A549 treated with Hydrocortisone at 1 μM for 4 hours (cell line): ENCODE results near the gene MDC1. TPM values are rescaled to one million over a fixed set of nuclear protein-coding genes. Genes with fewer than 3 reads are reported as not detected.

Experiments
- total RNA-seq: library from RNA; stranded (reverse); fragments of 200-300 nt; extraction: Qiagen RNA extraction; gene quantifications from 5 replicates; pipeline ENCODE4 v1.2.3, GENCODE V29; 2022

Gene MDC1
- total RNA-seq = 14.7 to 20.9 TPM (median 17.4 TPM) in 5 replicates

GRCh38 chr6:30717129-30717844 is at the start of gene MDC1:
MDC1 (minus strand) TSS chr6:30717281; CDS start chr6:30715175, 2,106 bp downstream.

GRCh38 chr6:30744054-30744805 is 27.1 kb upstream of the MDC1 start, which contains the start of gene IER3:
IER3 (minus strand) TSS chr6:30744547; CDS start chr6:30744518, 29 bp downstream.

GRCh38 chr6:30742316-30743098 is 25.4 kb upstream of the MDC1 start, which contains the start of gene FLOT1:
FLOT1 (minus strand) TSS chr6:30742687; CDS start chr6:30742189, 498 bp downstream.

GRCh38 chr6:30719791-30720737 is 3.0 kb upstream of the MDC1 start, which contains the start of gene TUBB:
TUBB (plus strand) TSS chr6:30720352; CDS start chr6:30720507, 155 bp downstream.

GRCh38 chr6:30690403-30691207 is 26.5 kb downstream of the MDC1 start, which contains the start of gene NRM:
NRM (minus strand) TSS chr6:30690984; CDS start chr6:30690974, 10 bp downstream.

GRCh38 chr6:30686009-30686907 is 30.8 kb downstream of the MDC1 start, which contains the start of gene PPP1R18:
PPP1R18 (minus strand) TSS chr6:30686645; CDS start chr6:30686018, 627 bp downstream.

GRCh38 chr6:30672445-30673253 is 44.4 kb downstream of the MDC1 start, which contains the start of gene DHX16:
DHX16 (minus strand) TSS chr6:30673006; CDS start chr6:30672841, 165 bp downstream.

Other genes starting within 250 kb of the MDC1 start
- 56.6 to 65.3 TPM (median 57.4 TPM) in 5 replicates for gene HLA-E, start 227.8 kb downstream of the MDC1 start, total RNA-seq
- gene GNL1, start 160.8 kb downstream of the MDC1 start, total RNA-seq = 26.6 to 34.8 TPM (median 32.4 TPM) in 5 replicates
- gene PRR3, start 160.0 kb downstream of the MDC1 start, total RNA-seq = 15.2 to 17.2 TPM (median 16.4 TPM) in 5 replicates
- 45.1 to 64.6 TPM (median 49.2 TPM) in 5 replicates for gene ABCF1, start 145.8 kb downstream of the MDC1 start, total RNA-seq
- gene PPP1R10, start 100.0 kb downstream of the MDC1 start, total RNA-seq = 30.0 to 47.5 TPM (median 32.7 TPM) in 5 replicates
- 70.3 to 111 TPM (median 75.3 TPM) in 5 replicates for gene MRPS18B, start 99.4 kb downstream of the MDC1 start, total RNA-seq
- gene ATAT1, start 90.4 kb downstream of the MDC1 start, total RNA-seq = 4.8 to 6.8 TPM (median 5.9 TPM) in 5 replicates
- 12.2 to 14.6 TPM (median 13.7 TPM) in 5 replicates for gene C6orf136, start 70.1 kb downstream of the MDC1 start, total RNA-seq
- gene DHX16, start 44.3 kb downstream of the MDC1 start, total RNA-seq = 25.6 to 29.8 TPM (median 27.5 TPM) in 5 replicates
- gene PPP1R18, start 30.6 kb downstream of the MDC1 start, total RNA-seq = 40.7 to 45.7 TPM (median 42.2 TPM) in 5 replicates
- gene NRM, start 26.3 kb downstream of the MDC1 start, total RNA-seq = 19.5 to 26.7 TPM (median 25.9 TPM) in 5 replicates
- 855 to 944 TPM (median 897 TPM) in 5 replicates for gene TUBB, start 3.1 kb upstream of the MDC1 start, total RNA-seq
- 86.1 to 92.0 TPM (median 89.9 TPM) in 5 replicates for gene FLOT1, start 25.4 kb upstream of the MDC1 start, total RNA-seq
- gene IER3, start 27.3 kb upstream of the MDC1 start, total RNA-seq = 46.5 to 68.8 TPM (median 60.6 TPM) in 5 replicates
- 54.3 to 66.8 TPM (median 63.6 TPM) in 5 replicates for gene DDR1, start 167.2 kb upstream of the MDC1 start, total RNA-seq
- gene GTF2H4, start 190.9 kb upstream of the MDC1 start, total RNA-seq = 17.1 to 32.8 TPM (median 18.2 TPM) in 5 replicates
- gene VARS2, start 197.0 kb upstream of the MDC1 start, total RNA-seq = 13.5 to 16.5 TPM (median 14.8 TPM) in 5 replicates
- gene SFTA2, start 214.9 kb upstream of the MDC1 start, total RNA-seq = not detected in 5 replicates
- 0.07 to 0.15 TPM (median 0.12 TPM) in 5 replicates for gene MUCL3, start 223.7 kb upstream of the MDC1 start, total RNA-seq